Activated CD4-positive, alpha-beta T cell treated with anti-CD3 and anti-CD28 coated beads for 48 hours (primary cell): ENCODE data around the gene CLSTN1.
A peak's percentile ranks its signal among the peaks of the same experiment; 100 is the strongest.

Experiments
- DNase-seq: peaks from one replicate; pipeline ENCODE4 v3.0.0-alpha.2; 2020

Gene CLSTN1

DNA sequence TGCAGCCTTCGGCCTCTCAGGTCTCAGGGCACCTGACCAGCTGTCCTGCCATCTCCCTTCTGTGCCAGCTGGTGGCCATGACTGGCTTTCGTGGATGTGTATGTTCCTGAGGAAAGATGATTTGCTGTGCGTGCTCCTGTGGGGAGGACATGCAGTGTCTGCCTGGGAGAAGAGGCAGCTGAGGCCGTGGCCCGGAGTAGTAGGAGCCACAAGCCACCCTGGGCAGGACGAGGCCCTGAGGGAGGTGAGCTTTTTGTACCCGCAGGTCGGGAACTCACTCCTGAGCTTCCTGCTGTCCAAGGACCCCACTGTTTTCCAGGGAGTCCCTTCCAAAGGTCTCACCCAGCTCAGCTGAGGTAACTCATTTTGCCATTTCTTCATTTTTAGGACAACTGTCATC is 113.7 kb downstream of the CLSTN1 start:
- DNase-seq: no peak

DNA sequence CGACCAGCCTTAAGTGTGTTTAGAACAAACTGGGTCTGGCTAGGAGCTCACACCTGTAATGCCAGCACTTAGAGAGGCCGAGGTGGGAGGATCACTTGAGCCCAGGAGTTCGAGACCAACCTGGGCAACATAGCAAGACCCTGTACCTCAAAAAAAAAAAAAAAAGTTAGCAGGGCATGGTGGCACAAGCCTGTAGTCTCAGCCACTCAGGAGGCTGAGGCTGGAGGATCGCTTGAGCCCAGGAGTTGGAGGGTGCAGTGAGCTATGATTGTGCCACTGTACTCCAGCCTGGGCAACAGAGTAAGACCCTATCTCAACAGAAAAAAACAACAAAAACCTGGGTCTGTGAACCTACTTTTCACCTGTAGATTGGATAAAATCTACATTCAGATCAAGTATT is 117.6 kb downstream of the CLSTN1 start:
- no peak for DNase-seq

DNA sequence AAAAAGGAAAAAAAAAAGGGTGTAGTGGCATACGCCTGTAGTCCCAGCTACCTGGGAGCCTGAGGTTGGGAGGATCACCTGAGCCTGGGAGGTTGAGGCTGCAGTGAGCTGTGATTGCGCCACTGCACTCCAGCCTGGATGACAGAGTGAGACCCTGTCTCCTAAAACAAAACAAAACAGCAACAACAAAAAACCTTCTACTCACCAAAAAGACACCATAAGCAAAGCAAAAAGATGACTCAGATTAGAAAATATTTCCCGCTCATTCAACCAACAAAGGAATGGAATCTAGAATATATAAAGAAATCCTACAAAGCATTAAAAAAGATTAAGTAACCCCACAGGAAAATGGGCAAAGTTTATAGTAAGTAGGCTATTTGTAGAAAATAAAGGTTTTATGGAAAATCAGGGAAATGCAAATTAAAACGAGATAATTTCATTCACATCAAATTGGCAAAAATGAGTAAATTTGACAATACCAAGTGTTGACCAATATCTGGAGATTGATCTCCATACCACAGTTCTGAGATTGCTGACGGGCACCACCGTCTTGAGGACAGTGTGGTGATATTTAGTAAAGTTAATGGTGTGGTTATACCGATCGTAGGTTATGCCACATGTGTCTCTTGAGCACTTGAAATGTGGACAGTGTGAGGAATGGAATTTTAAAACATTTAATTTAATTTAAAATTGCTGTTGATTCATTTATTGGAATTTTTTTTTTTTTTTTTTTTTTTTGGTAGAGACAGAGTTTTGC is 118.2 kb downstream of the CLSTN1 start:
- DNase-seq: no peak

DNA sequence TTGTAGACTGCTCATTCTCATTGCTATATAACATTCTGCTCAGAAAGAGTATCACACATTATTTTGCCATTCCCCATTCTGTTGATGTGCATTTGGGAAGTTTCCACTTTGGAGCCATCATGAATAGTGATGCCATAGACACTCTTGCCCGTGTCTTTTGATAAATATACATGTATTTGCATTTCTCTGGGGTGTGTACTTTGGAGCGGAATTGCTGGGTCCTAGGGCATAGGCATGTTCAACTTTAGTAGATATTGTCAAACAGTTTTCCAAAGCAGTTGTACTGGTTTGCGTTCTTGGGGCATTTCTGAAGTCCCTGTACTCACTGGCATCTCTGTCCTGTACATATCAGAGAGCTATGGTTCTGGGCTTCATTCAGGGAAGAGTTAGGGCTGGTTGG is 120.1 kb downstream of the CLSTN1 start:
- DNase-seq: no peak

DNA sequence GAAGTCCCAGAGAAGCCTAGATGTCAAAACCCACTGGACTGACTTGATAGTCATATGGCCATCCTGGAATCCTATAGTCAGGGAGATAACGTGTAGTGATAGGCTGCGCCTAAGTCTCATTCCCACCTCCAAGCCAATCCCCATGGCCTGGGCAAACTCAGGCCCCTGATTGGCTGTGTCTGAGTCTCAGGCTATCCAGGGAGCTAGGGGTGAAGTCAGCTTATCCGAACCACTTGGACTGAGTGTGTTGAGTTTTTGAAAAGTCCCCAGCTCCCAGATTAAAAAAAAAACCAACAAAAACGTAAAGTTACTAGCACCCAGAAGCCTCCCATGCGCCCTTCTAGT is 120.6 kb downstream of the CLSTN1 start:
- no peak for DNase-seq

DNA sequence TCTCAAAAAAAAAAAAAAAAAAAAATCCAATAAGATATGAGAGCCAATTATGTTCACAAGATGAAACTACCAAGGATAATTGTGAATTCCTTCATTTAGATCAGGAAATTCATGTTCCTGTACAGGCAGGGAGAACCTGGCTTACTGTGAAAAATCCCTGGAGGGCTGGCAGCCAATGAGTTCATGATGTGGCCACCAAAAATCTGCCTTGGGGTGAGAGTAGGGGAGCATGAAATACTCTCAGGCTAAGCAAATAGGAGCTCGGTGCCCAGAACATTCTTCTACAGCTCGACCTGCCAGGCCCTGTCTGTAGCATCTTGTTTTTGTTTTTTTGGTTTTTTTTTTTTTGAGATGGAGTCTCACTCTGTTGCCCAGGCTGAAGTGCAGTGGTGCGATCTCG is 122.1 kb downstream of the CLSTN1 start:
- no peak for DNase-seq

DNA sequence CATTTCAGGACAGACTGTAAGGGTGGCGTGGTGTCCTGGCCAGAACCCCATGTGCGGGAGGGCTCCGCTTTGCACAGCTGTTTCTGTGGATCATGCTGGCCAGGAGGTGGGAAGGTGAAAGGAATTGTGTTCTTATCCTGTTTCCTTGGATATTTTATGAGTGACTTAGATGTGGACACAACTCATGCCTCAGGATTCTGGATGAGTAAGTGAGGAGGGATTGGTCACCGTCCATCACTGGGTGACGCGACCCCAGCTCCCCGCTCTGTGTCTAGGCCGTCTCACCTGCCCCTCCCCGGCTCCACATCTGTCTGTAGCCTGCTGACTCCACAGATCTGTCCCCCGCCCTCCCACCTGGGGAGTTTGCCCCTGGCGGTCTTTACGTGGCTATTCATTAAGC is 123.4 kb downstream of the CLSTN1 start:
- no peak for DNase-seq

DNA sequence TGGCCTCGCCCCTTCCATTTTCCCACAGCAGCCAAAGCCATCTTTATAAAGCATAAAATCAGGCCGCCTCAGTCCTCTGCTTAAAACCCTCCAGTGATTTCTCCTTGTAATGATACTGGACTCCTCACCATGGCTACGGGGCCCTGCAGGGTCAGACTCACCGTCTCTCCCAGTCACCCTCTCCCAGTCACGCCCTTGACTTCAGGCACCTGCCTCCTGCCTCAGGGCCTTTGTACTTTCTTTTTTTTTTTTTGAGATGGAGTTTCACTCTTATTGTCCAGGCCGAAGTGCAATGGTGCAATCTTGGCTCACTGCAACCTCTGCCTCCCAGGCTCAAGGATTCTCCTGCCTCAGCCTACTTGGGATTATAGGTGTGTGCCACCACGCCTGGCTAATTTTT is 124.4 kb downstream of the CLSTN1 start:
- DNase-seq: no peak

DNA sequence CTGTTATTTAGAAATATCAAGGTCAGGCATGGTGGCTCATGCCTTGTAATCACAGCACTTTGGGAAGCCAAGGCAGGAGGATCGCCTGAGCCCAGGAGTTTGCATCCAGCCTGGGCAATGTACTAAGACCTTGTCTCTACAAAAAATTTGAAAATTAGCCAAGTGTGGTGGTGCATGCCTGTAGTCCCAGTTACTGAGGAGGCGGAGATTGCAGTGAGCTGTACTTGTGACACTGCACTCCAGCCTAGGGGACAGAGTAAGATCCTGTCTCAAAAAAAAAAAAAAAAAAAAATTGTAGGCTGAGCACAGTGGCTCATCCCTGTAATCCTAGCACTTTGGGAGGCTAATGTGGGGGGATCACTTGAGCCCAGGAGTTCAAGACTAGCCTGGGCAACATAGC is 127.0 kb downstream of the CLSTN1 start:
- DNase-seq: no peak

DNA sequence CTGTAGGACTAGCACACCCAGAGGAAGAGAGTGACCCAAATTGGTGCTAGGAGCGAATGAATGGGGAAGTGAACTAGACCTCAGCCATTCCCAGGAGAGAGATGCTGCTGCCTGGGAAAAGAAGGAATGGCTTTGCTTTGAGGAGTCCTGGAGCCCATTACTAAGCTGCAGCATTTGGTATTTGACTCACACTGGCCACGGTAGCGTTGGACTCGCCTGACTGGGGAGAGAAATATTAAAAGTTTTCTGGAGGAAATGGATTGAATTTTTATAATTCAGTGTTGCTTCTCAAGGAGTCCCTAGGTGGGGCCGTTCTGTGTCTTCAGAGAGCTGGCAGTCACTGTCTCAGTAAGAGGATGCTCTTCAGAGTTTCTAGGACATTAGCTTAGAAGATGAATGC is 132.1 kb downstream of the CLSTN1 start:
- DNase-seq: no peak

DNA sequence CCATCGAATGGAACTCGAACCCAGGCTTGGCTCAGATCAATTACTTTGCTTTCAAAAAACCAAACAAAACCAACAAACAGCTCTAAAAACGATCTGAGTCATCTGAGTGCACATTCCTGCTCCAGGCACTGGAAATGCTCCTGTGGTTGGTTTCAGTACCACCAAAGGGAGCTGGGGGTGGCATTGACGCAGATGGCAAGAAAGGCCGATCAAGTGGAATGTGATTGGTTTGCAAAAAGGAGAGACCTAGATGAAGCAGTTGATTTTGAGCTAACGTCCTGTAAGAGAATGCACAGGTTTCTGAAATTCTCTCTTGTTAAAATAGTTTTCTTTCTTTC is 132.7 kb downstream of the CLSTN1 start:
- peak; percentile 44 for DNase-seq

DNA sequence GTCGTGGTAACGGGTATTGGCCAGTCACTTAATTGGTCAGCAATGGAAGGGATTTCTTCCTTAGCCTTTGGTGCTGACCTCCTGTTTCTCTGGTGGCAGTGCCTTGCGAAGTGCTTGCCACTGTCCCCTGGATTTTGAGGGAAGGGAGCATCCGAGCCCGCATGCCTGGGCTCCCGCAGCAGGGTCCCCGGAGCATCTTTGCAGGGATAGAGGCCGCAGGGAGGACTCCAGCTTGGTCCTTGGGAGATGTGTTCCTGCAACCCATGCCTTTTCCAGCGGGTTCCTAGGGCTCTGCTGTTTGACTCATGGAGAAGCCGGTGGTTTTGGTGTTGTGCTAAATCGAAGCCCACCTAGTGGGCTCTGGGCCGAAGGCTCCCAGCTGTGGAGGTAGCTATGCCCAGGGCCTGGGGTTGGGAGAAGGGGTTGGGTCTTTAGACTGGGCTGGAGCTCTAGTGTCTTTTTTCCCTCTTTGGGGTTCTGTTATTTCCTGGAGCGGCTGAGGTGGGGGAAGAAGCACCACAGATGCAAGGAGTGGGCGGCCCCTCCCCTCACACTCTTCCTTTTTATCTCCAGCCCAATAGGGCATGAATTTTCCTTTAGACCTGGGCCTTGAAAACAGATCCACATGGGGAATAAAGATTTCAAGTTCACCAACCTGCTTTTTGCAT is 133.2 kb downstream of the CLSTN1 start:
- no peak for DNase-seq

DNA sequence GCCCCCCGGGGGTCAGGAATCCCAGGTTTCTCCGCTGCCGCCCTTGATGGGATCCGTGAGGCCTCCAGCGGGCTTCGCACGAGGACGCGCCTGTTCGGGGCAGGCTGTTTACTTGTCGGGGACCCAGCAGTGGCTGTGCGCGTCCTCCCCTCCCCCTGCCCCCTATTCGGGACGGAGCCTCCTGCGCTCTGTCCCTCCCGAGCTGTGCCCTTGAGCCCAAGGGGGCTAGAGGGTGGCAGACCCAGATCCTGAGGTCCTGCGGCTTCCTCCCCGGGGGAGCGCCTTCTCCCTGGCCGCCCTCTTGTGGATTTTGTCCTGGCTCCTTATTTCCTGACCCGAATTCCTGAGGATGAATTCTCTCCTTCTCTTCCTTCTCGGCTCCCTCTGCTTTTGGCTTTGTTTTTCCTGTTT is 133.8 kb downstream of the CLSTN1 start:
- peak; percentile 39 for DNase-seq

DNA sequence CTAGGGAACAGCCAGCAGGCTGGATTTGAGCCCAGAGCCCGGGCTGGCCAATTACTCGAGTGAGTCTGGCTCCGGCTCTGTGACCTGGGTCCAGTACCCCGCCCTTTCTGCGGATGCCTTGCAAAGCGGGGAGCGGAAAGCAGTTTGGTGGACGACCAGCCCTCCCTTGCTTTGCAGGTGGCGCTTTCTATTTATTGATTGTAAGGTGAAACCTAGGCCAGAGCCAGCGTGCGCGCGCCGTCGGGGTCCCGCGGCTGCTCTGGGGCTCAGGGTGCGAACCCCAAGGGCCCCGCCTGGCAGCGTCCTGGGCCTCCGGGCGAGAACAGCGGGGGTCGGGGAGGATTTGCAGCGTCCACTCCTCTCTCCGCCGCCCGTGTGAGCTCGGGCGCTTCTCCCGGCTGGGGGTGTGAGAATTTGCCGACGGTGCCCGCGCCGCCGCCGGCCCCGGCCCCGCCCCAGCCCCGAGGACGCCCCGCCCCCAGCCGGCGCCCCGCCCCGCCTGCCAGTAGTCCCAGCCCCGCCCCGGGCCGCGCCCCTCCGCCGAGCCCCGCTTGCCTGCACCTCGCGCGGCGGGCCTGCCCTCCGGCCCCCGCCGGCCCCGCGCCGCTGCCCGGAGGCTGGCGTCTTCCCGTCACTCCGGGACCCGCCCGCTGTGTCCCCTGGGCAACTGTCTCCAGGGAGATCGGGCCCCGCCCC is 134.6 kb downstream of the CLSTN1 start:
- peak; percentile 88 for DNase-seq

DNA sequence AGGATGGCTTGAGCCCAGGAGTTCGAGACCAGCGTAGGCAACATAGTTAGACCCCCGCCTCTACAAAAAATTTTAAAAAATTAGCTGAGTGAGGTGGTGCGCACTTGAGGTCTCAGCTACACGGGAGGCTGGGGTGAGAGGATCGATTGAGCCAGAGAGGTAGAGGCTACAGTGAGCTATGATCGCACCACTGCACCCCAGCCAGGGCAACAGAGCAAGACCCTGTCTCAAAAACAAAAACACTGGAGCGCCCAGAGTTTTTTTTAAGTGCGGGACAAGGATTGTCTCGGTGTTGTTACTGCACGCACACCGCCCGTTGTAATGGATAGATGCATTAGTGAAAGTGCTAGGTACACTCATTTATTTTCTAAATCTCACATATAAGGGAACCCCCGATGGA is 135.2 kb downstream of the CLSTN1 start:
- DNase-seq: no peak

DNA sequence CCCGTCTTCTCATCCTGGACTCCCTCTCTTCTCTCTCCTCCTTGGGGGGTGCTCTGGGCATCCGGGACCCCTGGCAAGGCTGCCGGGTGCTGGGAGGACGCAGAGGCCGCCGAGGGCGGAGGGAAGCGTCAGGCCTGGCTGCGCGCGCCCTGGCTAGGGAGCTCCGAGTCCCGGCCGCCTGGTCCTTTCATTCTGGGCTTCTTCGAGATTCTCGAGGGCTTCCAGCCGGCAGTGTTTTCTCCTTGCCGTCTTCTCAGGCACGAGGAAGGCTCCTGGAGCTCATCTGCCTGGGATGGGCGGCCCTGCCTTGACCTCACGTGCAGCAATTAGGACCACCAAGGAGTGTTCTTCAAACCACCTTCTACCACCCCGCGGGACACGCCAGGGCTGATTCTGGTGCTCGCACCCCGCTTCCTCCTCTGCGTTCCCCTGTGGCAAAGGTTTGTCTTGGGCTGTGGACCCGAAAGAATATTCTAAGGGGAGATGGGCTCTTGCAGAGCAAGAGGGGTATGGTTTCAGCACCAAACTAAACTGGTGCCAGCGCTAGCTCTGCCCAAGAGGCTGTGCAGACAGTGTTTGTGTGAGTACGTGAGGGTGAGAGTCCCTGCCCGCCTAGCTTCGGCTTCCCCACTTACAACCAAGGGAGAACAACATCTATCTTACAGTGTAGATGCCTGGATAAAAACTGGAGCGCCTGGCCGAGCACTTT is 135.7 kb downstream of the CLSTN1 start:
- peak; percentile 25 for DNase-seq

DNA sequence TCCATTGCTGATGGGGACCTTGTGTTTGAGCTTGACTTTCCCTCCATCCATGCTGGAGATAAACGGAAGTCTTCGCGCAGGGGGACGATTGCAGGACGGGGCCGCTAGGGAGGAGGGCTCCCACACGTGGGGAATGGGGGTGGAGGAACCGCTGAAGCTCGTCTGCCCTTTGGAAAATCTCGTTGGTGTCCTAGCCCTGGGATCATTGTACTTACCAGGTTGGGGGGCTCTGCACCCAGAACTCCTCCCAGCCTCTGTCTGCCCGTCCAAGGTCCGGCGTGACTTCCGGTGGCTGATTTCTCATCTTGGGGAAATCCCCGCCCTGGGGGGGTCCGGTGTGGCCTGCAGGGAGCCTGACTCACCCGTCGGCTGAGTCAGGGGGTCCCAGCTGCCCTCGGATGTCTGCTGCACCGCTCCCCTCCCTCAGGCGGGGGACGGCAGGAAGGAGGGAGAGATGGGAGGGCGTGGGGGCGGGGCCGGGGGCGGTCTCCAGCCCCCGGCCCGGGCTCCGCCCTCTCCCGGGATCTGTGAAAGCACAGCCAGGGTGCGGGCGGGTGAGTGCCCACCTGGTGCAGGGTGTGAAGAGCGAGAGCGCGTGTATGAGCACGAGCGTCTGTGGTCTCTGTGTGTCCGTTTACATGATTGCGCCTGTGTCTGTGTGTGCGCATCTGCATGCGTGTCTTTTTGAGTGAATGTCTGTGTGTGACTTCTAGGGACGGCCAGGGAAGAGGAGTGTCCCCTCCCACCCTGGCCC is 136.5 kb downstream of the CLSTN1 start:
- peak; percentile 62 for DNase-seq

DNA sequence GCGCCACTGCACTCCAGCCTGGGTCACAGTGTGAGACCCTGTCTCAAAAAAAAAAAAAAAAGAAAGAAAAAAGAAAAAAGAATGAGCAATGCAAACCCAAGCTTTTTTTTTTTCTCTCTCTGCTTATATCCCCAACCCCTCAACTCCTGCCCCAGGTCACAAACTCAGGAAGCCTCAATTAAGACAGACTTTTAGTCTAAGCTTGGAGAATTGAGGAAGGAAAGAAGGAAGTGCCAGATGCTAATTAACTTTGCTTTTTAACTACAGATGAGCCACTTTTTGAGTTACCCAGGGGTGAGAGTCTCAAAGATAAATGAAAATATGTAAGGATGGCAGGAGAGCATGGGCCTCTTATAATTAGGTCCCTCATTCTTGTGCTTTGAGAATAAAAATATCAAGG is 139.0 kb downstream of the CLSTN1 start:
- no peak for DNase-seq

DNA sequence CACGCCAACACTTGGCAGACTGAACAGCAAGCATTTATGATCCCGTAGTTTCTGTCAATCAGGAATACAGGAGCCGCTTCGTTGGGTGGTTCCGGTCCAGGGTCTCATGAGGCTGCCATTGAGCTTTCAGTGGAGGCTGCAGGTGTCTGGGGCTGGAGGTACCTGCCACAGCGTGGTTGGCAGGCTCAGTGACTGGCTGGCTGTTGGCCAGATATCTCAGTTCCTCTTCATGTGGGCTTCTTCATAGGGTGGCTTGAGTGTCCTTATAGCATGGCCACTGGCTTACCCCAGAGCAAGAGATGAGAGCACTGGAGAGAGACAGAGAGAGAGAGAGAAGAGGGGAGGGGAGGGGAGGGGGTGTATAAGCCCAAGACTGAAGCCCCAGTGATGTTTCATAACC is 142.9 kb downstream of the CLSTN1 start:
- DNase-seq: no peak

DNA sequence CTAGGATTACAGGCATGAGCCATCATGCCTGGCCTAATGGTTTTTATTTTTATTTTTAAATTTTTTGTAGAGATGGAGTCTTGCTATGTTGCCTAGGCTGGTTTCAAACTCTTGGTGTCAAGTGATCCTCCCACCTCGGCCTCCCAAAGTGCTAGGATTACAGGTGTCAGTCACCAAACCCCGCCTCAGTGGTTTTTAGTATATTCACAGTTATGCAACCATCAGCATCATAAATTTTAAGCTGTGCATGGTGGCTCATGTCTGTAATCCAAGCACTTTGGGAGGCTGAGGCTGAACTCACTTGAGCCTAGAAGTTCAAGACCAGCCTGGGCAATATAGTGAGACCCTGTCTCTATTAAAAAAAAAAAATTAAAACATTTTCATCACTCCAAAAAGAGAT is 143.7 kb downstream of the CLSTN1 start:
- DNase-seq: no peak
